ENCODE measurements around the gene TRANK1. TPM values are rescaled to one million over a fixed set of nuclear protein-coding genes. Genes with fewer than 3 reads are reported as not detected.

TRANK1 gene
- total and polyA plus RNA-seq, 2 experiments from 2014 or later: 1.8 to 6.7 TPM

- no peaks in the 10 kb centered on the region for H3K36me3 Mint-ChIP-seq (ENCODE audit: low read depth)
- Histone ChIP-seq H3F3A (replicated peaks; ENCODE audit: low read depth) (no peaks in the 10 kb centered on the region), H3K4me1 (ENCODE audit: insufficient read depth) (peaks cover 4% of the 10 kb centered on the region; the same call in 1 of the 2 replicates), H3K4me2 (no peak overlapping the region), H3K27me3 (ENCODE audit: insufficient read depth) (no peaks in the 10 kb centered on the region), H3K27ac (ENCODE audit: low read depth) (no peak overlapping the region), H3K79me2 (replicated peaks; ENCODE audit: insufficient read depth) (no peaks in the 10 kb centered on the region), H3K36me3 (ENCODE audit: insufficient read depth) (no peaks in the 10 kb centered on the region), H4K20me1 (replicated peaks; ENCODE audit: insufficient read depth) (no peaks in the 10 kb centered on the region), H2AFZ (no peak overlapping the region), H3K9me2 (ENCODE audit: insufficient read depth) (no peaks in the 10 kb centered on the region), H3K4me3 (no peak overlapping the region)
- H3K4me3 Mint-ChIP-seq: no peak overlapping the region
- no peak for ATAC-seq
- H3K27ac Mint-ChIP-seq: no peak overlapping the region
- no peaks in the 10 kb centered on the region for H3K9me3 Mint-ChIP-seq
- no peak for DNase-seq (ENCODE audit: low spot score)
- peaks cover 5% of the 10 kb centered on the region for H3K27me3 Mint-ChIP-seq (ENCODE audit: insufficient read depth, low read depth, poor library complexity)
- peaks cover 18% of the 10 kb centered on the region for H3K4me1 Mint-ChIP-seq
- TF ChIP-seq ETS1 (IDR thresholded peaks at IDR 0.05): no peak
Observed at GRCh38 chr3:36824443-36824842, 120.4 kb downstream of the TRANK1 start.

GRCh38 chr3:36823806-36824205 is 121.0 kb downstream of the TRANK1 start:
- Mint-ChIP-seq H3K9me3 (no peaks in the 10 kb centered on the region), H3K4me3 (no peak overlapping the region), H3K4me1 (peaks cover 18% of the 10 kb centered on the region), H3K27ac (no peak overlapping the region), H3K27me3 (ENCODE audit: insufficient read depth, low read depth, poor library complexity) (peaks cover 2% of the 10 kb centered on the region), H3K36me3 (ENCODE audit: low read depth) (no peaks in the 10 kb centered on the region)
- Histone ChIP-seq H3K27ac (ENCODE audit: low read depth) (no peak overlapping the region), H3K4me1 (ENCODE audit: insufficient read depth) (peaks cover 4% of the 10 kb centered on the region; the same call in 1 of the 2 replicates), H3K9me2 (ENCODE audit: insufficient read depth) (no peaks in the 10 kb centered on the region), H3K36me3 (ENCODE audit: insufficient read depth) (no peaks in the 10 kb centered on the region), H4K20me1 (replicated peaks; ENCODE audit: insufficient read depth) (no peaks in the 10 kb centered on the region), H3K4me3 (no peak overlapping the region), H3K4me2 (no peak overlapping the region), H3K79me2 (replicated peaks; ENCODE audit: insufficient read depth) (no peaks in the 10 kb centered on the region), H3K27me3 (ENCODE audit: insufficient read depth) (no peaks in the 10 kb centered on the region), H2AFZ (no peak overlapping the region), H3F3A (replicated peaks; ENCODE audit: low read depth) (no peaks in the 10 kb centered on the region)
- ATAC-seq (no peak), DNase-seq (ENCODE audit: low spot score) (no peak)
- TF ChIP-seq REST (IDR thresholded peaks at IDR 0.05; ENCODE audit: unreplicated experiment) (no peak), POLR2AphosphoS5 (IDR thresholded peaks at IDR 0.05; ENCODE audit: low read depth) (no peak), ETS1 (IDR thresholded peaks at IDR 0.05) (no peak), JUNB (IDR thresholded peaks at IDR 0.05; ENCODE audit: unreplicated experiment) (no peak), CTCF (conservative IDR thresholded peaks at IDR 0.05; ENCODE audit: low read depth in 2 of 2) (no peak), STAT1 (IDR thresholded peaks at IDR 0.05; ENCODE audit: unreplicated experiment) (no peak), ZNF462 (CRISPR knock-in tag; IDR thresholded peaks at IDR 0.05) (no peak), ZNF114 (CRISPR knock-in tag; IDR thresholded peaks at IDR 0.05) (no peak)
